Jurkat, Clone E6-1 (cell line): ENCODE measurements around the gene ABCG8. TPM values are rescaled to one million over a fixed set of nuclear protein-coding genes. Genes with fewer than 3 reads are reported as not detected.

Experiments used
- DNase-seq: peaks from one replicate; pipeline ENCODE4 v3.0.0-alpha.2; 2011; ENCODE audit warnings: low read depth, low spot score
- H3K4me3 ChIP-seq: 2 replicates; pipeline ENCODE4 v1.5.1; 2011; ENCODE audit warnings: mild to moderate bottlenecking, low read length, control low read depth, moderate library complexity
- polyA plus RNA-seq: library from polyadenylated mRNA; unstranded; fragments of >200 nt; gene quantifications from one replicate; pipeline ENCODE4 v1.2.1, GENCODE V29; 2012; ENCODE audit warnings: missing spikeins; ENCODE audit not compliant: insufficient read length, insufficient read depth

The ABCG8 gene
- polyA plus RNA-seq, result not detected

DNA sequence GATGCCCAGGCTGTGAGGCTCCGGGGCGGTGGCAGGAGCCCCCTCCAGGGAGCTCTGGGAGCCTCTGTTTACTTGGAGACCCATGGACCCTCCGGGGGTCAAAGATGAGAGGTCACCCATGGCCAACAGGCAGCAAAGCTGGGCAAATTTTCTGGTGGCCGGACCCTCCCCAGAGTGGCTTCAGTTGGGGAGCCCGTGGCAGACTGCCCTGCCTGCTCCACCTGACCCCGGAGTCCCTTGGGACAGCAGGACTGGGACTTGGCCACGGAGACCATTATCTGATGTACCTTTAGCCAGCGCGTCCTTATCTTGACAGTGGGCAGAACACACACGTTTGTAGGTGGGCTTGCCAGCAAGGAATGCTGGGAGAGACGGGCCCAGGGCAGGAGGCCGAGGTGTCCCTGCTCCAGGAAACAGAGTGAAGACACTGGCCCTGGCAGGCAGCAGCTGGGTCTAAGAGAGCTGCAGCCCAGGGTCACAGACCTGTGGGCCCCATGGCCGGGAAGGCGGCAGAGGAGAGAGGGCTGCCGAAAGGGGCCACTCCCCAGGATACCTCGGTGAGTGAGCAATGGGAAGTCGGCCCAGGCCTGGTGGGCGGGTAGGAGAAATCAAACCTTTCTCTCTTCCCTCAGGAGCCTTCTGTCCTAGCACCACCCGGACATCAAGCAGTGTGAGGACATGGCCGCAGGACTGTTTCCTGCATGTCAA, at the start of gene ABCG8, which contains the start of gene ABCG5:
Gene ABCG8 (plus strand): TSS at position 412 of the 708 bp plus-strand sequence. CDS start 83 bp downstream, at position 495.
Gene ABCG5 (minus strand): TSS at position 280 of the 708 bp plus-strand sequence. CDS start 160 bp downstream, at position 120.
- H3K4me3 ChIP-seq, result no peak within 1 kb of the TSS
- DNase-seq, result no peak

DNA sequence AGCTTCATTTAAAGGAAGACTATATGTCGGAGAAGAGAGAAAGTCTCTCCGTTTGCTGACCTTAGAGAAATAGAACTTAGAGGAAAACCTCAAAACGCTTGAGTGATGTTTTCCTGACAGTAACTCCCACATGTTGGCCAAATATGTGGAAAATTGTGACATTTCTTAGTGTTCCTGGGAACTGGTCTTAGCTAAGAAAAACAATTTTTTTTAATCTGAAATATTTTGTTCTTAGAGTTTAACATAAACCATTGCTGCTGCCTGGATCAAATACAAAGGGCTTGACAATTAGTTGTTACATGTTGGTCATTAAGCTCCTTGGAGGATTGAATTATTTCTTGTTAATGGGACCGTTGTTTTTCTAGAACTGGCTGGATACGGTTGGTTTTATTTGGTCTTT, 48.6 kb upstream of the ABCG8 start:
- DNase-seq, result no peak
- no peak overlapping the region for H3K4me3 ChIP-seq

DNA sequence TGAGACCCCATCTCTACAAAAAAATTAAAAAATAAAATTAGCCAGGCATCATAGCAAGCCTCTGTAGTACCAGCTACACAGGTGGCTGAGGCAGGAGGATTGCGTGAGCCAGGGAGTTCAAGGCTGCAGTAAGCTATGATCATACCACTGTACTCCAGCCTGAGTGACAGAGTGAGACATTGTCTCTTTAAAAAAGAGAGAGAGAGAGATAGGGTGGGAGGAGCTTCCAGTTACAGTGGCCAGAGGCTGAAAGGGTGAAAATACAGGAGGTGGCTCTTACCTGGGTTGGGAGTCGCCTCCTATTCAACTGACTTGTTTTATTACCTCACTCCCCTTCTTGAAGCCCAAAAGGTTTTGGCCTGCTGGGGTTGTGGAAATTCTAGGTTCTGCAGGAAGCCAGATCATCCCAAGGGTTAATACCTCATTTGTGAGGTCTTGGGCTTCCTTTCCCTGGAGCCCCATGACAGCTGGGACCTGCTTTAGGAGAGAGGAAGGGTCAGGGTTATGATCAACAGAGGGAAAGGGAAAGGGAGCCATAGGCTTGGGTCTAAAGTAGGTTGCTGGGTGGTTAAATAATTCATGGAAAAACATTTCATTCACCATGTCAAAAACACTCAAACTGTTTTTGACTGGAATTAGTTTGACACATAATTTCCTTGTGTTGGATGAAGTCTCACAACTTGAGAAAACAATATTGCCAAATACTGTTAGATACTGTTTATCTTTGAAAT, 47.6 kb upstream of the ABCG8 start:
- no peak for DNase-seq
- no peak overlapping the region for H3K4me3 ChIP-seq

DNA sequence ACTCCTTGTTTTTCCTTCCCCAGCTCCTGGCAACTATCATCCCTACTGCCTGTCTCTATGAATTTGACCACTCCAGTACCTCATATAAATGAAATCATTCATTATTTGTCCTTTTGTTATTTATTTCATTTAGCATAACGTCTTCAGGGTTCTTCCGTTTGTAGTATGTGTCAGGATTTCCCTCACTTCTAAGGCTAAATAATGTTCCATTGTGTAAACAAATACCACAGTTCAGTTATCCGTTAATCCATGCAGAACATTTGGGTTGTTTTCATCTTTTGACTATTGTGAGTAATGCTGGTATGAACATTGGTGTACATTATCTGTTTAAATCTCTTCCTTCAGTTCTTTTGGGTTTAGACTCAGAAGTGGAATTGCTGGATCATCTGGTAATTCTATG, 46.1 kb upstream of the ABCG8 start:
- no peak for DNase-seq
- H3K4me3 ChIP-seq, result no peak overlapping the region

DNA sequence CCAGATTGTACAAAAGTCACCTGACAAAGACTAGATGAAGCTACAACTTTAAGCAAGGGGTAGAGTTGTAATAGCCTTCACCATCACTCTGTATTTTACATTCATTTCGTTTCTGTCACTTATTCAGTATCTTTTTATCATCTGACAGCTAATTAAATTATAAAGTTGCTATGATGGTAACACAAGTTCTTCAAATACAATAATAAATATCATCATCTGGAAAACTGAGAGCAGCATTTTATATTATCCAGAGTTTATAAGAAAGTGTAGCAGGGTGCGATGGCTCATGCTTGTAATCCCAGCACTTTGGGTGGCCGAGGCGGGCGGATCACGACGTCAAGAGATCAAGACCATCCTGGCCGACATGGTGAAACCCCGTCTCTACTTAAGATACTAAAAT, 43.8 kb upstream of the ABCG8 start:
- H3K4me3 ChIP-seq, result no peak overlapping the region
- DNase-seq, result no peak

DNA sequence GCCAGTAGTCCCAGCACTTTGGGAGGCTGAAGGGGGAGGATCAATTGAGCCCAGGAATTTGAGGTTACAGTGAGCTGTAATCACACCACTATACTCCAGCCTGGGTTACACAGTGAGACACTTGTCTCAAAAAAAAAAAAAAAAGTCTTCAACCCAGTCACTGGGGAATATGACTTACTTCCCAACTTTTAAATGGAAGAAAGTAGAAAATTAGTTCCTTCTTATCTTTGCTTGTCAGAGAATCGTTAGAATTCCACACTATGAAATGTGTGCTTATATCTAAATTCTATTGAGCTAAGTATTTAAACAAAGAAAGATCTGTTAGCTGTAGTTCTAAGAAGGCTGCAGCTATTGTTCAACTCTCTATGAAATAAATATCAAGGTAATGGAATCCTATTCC, 42.6 kb upstream of the ABCG8 start:
- no peak for DNase-seq
- H3K4me3 ChIP-seq, result no peak overlapping the region

DNA sequence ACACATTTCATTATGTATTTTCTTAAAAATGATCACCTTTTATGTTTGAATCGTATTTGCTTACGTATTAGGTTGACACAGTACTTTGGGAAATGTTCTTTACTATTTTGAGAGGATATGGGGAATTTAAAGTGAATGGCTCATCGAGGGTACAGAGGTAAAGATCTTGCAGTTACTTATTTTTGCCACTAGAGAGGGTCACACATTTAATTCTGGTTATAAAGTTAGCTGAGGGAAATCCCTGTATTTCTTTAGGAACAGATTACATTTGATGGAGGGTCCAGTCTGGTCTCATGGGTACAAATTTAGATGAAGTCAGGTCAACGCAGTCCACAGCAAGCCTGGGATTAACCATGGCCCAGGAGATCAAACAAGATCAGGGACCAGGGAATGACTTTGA, 40.5 kb upstream of the ABCG8 start:
- no peak overlapping the region for H3K4me3 ChIP-seq
- no peak for DNase-seq

DNA sequence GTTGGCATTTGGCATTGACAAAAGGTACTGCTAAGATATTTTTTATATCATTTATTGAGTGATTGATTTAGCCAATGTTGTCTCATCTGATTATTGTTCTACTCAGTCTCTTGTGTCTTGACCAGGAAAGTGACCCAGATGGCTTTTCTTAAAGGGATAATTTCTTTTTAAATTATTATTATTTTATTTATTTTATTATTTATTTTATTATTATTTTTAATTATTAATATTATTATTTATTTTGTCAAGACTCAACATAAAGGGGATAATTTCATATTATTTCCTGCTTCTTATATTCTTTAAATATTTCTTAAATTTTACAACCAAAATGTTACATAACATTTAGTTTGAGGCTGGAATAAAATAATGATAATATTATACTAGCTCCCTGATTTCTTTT, 37.9 kb upstream of the ABCG8 start:
- DNase-seq, result no peak
- no peak overlapping the region for H3K4me3 ChIP-seq

DNA sequence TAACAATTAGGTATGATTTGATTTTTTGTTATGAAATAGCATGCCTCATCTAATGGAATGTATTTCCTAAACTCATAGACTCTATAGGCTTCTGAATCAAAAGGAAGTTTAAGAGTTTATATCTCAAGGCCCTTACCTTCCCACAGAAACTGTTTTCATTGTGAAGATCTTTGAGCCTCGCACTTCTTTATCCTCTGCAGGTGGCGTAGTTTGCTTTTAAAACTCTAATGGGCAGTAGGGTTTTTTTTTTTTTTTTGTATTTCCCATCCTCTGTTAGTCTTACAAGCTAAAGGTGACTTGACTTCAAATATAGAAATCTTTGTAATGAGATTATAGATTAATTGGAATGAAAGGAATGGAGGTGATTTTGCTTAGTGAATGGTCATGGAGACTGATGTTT, 36.6 kb upstream of the ABCG8 start:
- no peak overlapping the region for H3K4me3 ChIP-seq
- DNase-seq, result no peak

DNA sequence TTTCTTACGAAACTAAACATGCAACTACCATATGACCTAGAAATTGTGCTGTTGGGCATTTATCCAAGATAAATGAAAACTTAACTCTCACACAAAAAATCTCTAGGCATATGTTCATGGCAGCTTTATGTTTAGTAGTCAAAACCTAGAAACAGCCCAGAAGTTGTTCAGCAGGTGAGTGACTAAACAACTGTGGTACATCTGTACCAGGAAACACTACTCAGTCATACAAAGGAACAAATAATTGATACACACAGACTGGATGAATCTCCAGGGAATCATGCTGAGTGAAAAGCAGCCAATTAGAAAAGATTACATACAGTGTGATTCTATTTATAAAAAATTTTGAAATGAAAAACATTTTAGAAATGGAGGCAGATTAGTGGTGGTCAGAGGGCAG, 35.7 kb upstream of the ABCG8 start:
- DNase-seq, result no peak
- H3K4me3 ChIP-seq, result no peak overlapping the region

DNA sequence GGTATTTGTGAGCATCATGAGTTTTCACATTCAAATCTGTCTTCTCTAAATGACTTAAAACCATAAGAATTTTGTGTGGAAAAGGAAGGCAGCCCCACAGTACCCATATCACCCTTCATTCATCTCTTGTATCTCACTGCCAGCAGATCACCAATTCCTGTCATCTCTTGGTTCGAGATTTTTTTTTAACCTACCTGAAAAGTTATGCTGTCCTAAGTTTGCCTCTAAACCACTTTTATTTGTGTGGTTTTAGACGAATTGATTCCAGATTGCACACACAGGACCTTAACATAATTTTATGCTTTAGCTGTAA, 32.1 kb upstream of the ABCG8 start:
- DNase-seq, result no peak
- no peak overlapping the region for H3K4me3 ChIP-seq

DNA sequence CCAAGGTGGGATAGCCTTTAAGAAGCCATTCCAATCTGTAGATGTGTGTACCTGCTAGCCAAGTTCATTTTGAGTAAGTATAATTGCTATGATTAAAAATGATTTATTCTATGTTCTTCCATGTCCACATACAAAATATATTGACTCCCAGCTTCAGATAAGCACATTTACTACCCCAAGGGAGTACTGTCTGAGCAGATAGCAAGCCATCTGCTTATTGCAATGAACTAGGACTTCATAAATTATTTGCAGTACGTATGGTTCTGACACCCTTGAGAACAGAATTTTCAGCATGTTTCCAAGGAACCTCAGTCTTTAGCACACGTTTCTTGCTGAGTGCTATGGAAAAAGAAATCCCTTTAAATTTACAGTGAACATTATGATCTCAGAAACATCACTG, 28.3 kb upstream of the ABCG8 start:
- H3K4me3 ChIP-seq, result no peak overlapping the region
- DNase-seq, result no peak

DNA sequence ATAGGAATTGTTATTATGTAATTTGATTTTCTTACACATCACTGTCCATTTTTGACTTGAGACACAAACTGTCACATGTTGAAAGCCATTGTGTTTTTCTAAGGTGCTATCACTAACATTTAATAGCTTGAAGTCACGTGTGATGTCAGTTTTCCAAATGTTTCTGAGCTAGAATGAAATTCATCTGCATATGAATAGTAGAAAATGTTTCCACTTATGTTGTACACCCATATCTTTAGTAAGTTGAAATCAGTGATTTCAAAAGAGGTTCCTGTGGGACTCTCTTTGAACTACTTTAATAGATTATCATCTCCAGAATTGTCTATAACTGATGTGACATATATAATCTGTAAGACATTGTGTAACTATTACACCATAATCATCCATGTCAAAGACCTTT, 27.9 kb upstream of the ABCG8 start:
- no peak for DNase-seq
- H3K4me3 ChIP-seq, result no peak overlapping the region

DNA sequence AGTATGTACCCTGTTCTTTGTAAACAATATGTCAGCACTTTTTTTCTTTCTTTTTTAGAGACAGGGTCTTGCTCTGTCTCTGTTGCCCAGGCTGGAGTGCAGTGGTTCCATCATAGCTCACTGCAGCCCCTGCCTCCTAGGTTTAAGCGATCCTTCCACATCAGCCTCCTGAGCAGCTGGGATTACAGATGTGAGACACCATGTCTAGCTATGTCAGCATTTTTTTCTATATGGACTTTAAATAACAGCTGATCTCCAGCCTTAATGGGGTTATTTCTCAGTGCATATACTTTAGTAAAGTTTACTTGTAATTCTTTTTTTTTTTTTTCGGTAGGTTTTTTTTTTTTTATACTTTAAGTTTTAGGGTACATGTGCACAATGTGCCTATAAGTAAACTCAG, 26.8 kb upstream of the ABCG8 start:
- DNase-seq, result no peak

DNA sequence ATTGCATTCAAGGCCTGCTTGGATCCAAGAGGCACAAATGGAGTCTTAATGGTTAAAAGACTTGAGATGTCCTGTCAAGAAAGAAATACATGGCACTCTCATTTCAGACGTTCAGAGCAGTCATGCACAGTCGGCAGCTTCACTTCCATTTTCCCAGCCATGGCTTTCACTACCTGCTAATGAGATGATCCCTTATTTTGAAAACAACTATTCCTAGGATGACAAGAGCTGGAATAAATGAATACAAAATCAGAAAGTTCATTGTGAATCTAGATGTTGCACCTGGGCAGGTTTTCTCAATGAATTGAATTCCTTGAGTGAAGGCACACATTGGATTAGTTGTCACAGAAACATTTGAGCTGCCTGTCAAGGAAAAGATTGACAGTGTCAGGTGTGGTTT, 25.8 kb upstream of the ABCG8 start:
- H3K4me3 ChIP-seq, result no peak overlapping the region
- DNase-seq, result no peak

More for the DNA sequence above, 26.8 kb upstream of the ABCG8 start:
- H3K4me3 ChIP-seq, result no peak overlapping the region

DNA sequence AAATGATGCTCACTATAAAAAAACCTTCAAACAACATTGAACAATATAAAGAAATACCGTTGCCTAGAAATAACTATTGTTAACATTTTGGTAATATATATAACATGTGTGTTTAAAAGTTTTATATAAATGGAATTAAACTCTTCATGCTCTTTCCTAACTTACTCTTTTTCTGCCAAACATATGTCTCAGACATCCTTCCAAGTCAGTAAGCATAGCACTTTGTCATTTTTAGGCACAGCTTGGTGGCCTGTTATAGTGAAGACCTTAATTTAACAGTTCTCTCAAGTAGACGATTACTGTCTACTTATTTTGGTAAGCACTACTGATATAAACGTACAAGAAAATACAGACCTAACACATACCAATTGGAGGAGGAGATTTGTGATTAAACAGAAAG, 24.1 kb upstream of the ABCG8 start:
- DNase-seq, result no peak
- no peak overlapping the region for H3K4me3 ChIP-seq

DNA sequence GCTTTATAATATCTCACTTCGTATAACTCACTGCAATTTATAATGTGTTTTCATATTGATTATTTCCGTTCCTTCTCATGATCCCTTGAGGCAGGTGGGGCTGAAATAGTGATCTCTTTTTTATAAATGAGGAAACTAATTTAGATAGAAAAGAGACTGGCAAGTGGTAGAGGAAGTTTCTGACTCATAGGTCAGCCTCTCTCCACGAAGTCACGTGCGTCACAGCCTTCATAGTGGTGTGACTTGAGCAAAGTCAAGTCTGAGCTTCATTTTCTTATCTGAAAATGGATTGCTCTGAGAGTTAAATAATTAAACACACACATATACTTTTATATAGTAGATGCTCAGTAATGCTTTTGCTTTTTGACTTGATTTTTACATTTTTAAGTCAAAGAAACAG, 20.0 kb upstream of the ABCG8 start:
- DNase-seq, result no peak
- H3K4me3 ChIP-seq, result no peak overlapping the region

DNA sequence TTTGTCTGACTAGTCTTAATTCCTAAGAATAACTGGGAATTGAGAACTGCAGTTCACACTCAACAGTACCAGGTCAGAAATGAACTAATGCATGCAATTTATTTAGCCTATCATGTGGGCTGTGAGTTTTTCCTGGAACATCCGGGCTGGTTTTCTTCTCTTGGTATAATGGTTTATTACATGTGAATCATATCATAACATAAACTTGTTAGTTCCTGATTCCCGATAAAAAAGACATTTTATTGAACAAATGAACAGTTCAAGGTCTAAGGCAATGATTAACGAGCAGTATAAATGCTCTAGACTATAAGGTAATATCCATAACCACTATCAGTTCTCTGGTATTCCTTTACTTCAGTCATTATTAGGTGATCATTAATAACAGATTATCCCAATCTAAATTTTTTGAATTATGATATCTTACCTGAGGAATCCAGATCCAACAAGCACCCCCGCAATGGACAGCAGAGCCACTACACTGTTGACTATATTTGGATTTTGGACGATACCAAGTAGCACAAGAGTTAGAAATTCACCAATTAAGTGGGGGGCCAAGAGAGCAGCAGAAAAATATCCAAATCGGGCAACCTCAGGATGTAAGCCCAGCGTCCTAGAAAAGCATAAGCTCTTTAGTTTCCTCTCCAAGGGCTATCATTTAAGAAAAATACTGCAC, 19.1 kb upstream of the ABCG8 start:
- no peak for DNase-seq
- no peak overlapping the region for H3K4me3 ChIP-seq

DNA sequence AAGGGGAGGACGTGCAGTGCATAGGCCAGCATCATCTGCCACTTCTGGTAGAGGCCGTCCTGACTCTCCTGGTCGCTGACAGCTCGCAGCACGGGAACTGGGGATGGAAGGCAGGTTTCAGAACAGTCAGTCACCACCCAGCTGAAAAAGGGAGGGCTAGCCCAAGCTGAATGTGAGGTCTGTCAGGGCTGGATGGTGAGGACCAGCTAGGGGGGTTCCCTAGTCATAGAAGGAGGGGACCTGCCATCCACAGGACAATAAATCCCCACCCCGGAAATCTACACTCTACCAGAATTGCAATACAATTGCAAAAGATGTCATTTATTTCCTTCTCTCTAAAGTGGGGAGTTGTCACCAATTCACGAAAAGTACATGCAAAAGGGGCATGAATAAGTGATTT, 15.9 kb upstream of the ABCG8 start:
- no peak for DNase-seq
- H3K4me3 ChIP-seq, result no peak overlapping the region

DNA sequence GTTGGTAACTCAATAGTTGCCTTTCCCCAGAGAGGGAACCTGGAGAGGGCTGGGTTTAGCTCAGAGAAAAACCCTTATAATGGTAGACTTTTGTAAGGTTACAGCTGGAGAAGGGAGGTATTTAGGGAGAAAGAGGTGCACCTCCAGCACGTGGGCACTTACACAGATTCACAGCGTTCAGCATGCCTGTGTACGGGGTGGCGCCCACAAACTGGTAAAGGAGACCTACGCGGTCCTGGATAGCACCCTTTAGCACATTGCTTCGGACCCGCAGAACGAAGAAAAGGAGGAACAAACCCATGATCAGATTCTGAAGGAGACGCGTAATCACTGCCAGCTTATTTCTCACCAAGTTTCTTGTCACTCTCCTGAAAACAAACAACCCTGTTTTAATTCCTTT, 15.0 kb upstream of the ABCG8 start:
- no peak for DNase-seq
- no peak overlapping the region for H3K4me3 ChIP-seq
